ENCODE results near the gene RAI14. TPM values are rescaled to one million over a fixed set of nuclear protein-coding genes. Genes with fewer than 3 reads are reported as not detected.

Gene RAI14
- total and polyA plus RNA-seq, 4 donors, result 16.7 to 91.5 (median 49.3) TPM

DNA sequence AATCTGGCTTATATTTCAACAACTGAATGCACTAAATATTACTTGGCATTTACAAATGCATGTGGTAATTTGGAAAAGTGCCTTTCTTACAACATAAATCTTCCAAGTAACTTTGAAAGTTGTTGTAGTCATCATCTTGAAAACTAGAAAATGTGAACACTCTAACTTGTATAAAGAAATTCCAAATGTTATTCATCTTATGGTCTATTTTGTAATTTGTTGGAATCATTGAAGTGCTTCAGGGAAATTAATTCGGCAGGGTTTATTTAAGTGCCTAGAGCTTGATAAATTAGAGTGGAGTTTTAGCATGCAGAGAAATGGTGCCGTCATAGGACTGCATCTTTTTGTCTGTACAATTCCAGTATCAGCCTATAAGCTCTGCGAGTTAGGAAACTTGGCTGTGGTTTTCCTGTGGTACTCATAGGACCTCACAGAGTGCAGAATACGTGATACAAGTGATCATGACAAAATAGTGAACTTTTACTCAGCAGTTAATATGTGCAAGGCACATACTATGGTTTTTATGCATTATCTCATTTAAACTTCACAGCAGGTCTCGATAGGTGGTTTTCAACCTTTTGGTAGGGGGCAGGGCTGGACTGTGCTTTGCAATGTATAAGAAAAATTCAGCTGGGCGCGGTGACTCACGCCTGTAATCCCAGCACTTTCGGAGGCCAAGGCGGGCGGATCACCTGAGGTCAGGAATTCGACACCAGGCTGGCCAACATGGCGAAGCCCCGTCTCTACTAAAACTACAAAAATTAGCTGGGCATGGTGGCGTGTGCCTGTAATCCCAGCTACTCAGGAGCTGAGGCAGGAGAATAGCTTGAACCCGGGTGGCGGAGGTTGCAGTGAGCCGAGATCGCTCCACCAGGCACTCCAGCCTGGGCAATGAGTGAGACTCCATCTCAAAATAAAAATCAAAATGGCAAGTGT is 79.6 kb downstream of the RAI14 start:
- Histone ChIP-seq H3K9ac (ENCODE audit: insufficient read depth in 1 of 2, low read length in 2 of 2) (no peak overlapping the region), H3K27ac (ENCODE audit: low read depth in 1 of 2, low read length in 1 of 2) (no peak overlapping the region), H3K36me3 (ENCODE audit: control insufficient read depth in 4 of 4, insufficient read depth in 4 of 4, low read length in 4 of 4) (peaks cover 0 to 2% (median 0%) of the 10 kb centered on the region in 4 donors), H3K9me3 (ENCODE audit: control insufficient read depth in 4 of 4, insufficient read depth in 3 of 4, low read length in 3 of 4) (no peaks in the 10 kb centered on the region), H3K4me1 (ENCODE audit: control insufficient read depth in 5 of 5, insufficient read depth in 5 of 5, low read length in 5 of 5) (peaks cover 4 to 59% (median 9%) of the 10 kb centered on the region in 5 donors), H3K27me3 (ENCODE audit: control insufficient read depth in 3 of 3, insufficient read depth in 3 of 3, low read length in 2 of 3) (no peaks in the 10 kb centered on the region), H3K4me3 (no peak overlapping the region)
- no peak for ATAC-seq (ENCODE audit: insufficient read depth, low FRiP score)
- TF ChIP-seq CTCF (IDR thresholded peaks at IDR 0.05; ENCODE audit: control extremely low read depth, extremely low read depth), result no peak
- peak; percentile 43 to 96 (median 90) for DNase-seq
- WGBS, 2 donors, result 86 to 88% methylated on average over 19 of the region's 19 CpGs

DNA sequence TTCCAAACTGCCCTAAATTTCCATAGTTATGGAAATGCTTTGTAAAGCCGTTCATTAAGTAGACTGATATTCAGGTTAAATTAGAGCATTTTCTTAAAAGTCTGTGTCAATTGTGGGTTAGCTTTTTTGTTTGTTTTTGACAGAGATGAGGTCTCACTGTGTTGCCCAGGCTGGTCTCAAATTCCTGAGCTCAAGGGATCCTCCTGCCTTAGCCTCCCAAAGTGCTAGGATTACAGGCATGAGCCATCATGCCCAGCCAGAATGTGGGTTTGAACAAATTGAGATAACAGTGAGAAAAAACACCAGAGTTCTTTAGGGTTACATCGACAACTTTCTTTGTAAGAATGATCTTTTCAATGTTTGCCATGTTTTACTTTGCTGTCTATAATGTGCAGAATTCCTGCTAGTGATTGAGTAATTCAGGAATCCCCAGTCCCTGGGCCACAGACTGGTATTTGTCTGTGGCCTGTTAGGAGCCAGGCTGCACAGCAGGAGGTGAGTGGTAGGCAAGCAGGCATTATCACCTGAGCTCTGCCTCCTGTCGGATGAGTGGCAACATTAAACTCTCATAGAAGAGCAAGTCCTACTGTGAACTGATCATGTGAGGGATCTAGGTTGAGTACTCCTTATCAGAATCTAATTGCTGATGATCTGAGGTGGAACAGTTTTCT is 80.5 kb downstream of the RAI14 start:
- H3K9me3 ChIP-seq (ENCODE audit: control insufficient read depth in 4 of 4, insufficient read depth in 3 of 4, low read length in 3 of 4), result no peaks in the 10 kb centered on the region
- H3K4me3 ChIP-seq, result no peak overlapping the region
- H3K36me3 ChIP-seq (ENCODE audit: control insufficient read depth in 4 of 4, insufficient read depth in 4 of 4, low read length in 4 of 4), result peaks cover 0 to 2% (median 0%) of the 10 kb centered on the region in 4 donors
- TF ChIP-seq CTCF (IDR thresholded peaks at IDR 0.05; ENCODE audit: control extremely low read depth, extremely low read depth), result no peak
- no peak overlapping the region for H3K27ac ChIP-seq (ENCODE audit: low read depth in 1 of 2, low read length in 1 of 2)
- H3K9ac ChIP-seq (ENCODE audit: insufficient read depth in 1 of 2, low read length in 2 of 2), result no peak overlapping the region
- no peak for DNase-seq
- ATAC-seq (ENCODE audit: insufficient read depth, low FRiP score), result no peak
- no peaks in the 10 kb centered on the region for H3K27me3 ChIP-seq (ENCODE audit: control insufficient read depth in 3 of 3, insufficient read depth in 3 of 3, low read length in 2 of 3)
- WGBS, 2 donors, result 88 to 89% methylated on average over 3 of the region's 3 CpGs
- peaks cover 4 to 63% (median 9%) of the 10 kb centered on the region in 5 donors for H3K4me1 ChIP-seq (ENCODE audit: control insufficient read depth in 5 of 5, insufficient read depth in 5 of 5, low read length in 5 of 5)

DNA sequence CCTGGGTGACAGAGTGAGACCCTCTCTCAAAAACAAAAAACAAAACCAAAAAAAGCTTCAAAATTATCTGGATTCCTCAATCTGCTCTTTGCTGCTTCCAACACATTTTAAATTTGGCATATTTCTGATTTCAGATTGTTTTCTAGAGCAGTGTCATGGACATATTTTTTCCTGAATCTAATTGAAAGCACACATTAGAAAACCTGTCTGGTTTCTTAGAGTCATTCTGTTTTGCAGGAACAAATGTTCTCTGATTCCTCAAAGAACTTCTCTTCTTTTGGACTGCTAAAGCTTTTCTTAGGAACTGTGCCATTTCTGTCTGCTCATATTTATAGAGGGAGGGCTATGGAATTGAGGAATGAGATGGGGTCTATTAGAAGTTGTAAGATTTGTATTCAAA is 81.6 kb downstream of the RAI14 start:
- no peak for ATAC-seq (ENCODE audit: insufficient read depth, low FRiP score)
- no peak overlapping the region for H3K9ac ChIP-seq (ENCODE audit: insufficient read depth in 1 of 2, low read length in 2 of 2)
- DNase-seq, result peak in 1 of 3 donors; percentile 37
- peaks cover 3 to 61% (median 9%) of the 10 kb centered on the region in 5 donors for H3K4me1 ChIP-seq (ENCODE audit: control insufficient read depth in 5 of 5, insufficient read depth in 5 of 5, low read length in 5 of 5)
- peaks cover 0 to 2% (median 0%) of the 10 kb centered on the region in 4 donors for H3K36me3 ChIP-seq (ENCODE audit: control insufficient read depth in 4 of 4, insufficient read depth in 4 of 4, low read length in 4 of 4)
- H3K4me3 ChIP-seq, result no peak overlapping the region
- H3K9me3 ChIP-seq (ENCODE audit: control insufficient read depth in 4 of 4, insufficient read depth in 3 of 4, low read length in 3 of 4), result no peaks in the 10 kb centered on the region
- H3K27ac ChIP-seq (ENCODE audit: low read depth in 1 of 2, low read length in 1 of 2), result no peak overlapping the region
- no peaks in the 10 kb centered on the region for H3K27me3 ChIP-seq (ENCODE audit: control insufficient read depth in 3 of 3, insufficient read depth in 3 of 3, low read length in 2 of 3)
- no peak for TF ChIP-seq CTCF (IDR thresholded peaks at IDR 0.05; ENCODE audit: control extremely low read depth, extremely low read depth)

Measured in lung (tissue), 12 donors.